Erythroblast (primary cell): Measurements from ENCODE around the gene RADIL.
A peak's percentile ranks its signal among the peaks of the same experiment; 100 is the strongest.

Experiments
- DNase-seq, 2 experiments: peaks; one replicate each; lab custom pipeline; 2025; lab: John Stamatoyannopoulos, UW
- GATA1 ChIP-seq: IDR thresholded peaks from 2 replicates; pipeline ENCODE4 v1.6.1; 2011; ENCODE audit warnings: low read depth, mild to moderate bottlenecking, control low read depth, low read length, moderate library complexity
- POLR2A ChIP-seq: IDR thresholded peaks from 2 replicates; pipeline ENCODE4 v1.6.1; 2011; ENCODE audit warnings: mild to moderate bottlenecking, low read length

The RADIL gene

DNA sequence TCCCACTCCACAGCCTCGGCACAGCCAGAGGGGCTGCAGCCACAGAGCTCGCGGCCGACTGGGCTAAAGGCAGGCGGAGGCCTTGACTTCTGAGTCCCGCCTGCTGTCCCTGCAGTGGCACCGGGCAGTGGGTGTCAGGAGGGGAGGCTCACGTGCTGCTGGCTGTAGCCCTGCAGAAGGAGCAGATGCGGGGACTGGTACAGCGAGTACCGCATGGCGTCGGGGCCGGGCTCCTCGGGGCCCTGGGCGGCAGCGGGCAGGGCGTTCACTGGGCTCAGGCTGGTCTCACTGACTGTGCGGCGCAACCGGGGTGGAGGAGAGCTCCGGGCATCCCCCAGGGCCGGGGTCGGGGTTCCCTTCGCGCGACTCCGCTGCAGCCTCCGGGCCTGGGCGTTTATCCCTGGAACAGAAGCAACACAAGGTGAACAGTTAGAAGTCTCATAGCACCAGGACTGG lies 47.3 kb downstream of the RADIL start:
- DNase-seq: no peak
- TF ChIP-seq POLR2A (no peak), GATA1 (no peak)

DNA sequence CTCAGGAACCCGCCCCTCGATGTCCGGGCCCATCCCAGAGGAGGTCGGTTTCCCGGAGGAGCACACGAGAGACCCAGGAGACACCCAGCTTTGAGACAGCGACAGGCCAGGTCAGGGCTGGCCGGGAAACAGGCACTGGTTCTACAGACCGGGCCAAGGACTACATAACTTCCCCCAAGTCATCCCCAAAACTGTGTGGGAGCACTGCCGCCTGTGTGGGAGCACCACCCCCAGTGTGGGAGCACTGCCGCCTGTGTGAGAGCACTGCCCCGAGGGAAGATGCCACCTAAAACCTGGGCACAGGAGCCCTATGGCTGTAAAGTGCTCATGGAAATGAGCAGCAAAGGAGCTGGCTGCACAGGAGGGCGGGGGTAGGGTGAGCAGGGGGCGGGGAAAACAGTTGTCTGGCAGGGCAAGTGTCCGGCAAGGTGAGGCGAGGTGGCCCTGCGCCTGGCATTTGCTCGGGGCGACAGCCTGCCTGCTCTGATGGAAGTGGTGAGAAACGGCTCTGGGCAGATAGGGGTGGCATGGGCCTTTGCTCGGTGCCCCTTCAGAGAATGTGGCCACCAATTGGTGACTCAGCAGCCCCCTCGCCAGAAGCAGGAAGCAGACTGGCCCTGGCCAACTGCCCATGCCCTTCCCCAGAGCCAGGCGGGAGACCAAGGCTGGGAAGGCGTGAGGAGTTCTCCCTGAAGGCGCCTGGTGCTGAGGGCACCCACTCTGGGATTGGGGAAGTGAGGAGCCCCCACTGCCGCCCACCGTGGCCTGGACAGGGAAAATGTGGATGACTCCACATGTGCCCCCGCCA lies 47.9 kb downstream of the RADIL start:
- TF ChIP-seq POLR2A (no peak), GATA1 (no peak)
- DNase-seq: no peak

DNA sequence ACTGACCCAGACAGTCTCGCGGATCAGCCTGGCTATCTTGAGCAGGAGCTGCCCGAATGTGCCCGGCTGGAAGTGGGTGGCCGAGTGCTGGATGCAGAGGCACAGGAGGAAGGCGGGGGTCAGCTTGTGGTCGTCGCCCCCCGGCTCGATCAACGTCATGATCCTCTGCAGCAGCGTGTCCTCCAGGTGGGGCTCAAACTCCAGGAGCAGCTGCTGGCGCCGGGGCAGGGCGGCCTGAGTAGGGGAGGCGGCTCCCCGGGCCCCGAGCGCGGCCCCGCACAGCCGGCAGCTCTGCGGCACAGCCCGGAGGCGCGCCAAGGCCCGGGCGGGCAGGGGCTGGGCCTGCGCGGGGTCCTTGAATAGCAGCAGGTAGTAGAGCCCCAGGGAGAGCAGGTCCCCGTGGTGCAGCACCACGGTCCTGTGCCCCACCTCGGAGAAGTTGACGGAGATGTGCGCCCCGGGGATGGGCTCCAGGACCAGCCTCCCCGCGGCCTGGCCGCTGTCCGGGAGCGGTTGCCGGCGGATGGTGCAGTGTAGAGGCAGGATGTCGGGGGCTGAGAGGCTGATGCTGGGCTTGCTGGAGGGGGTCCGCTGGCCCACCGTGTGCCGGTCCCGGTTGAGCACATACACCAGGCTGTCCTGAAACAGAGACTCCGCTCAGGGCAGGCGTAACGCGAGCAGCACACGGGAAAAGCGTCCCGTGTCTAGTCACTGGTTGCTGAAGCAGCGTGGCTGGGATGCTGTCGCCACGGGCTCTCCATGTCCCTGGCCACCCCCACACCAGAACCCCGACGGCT lies 48.7 kb downstream of the RADIL start:
- no peak for TF ChIP-seq GATA1
- TF ChIP-seq POLR2A: no peak
- DNase-seq: no peak

DNA sequence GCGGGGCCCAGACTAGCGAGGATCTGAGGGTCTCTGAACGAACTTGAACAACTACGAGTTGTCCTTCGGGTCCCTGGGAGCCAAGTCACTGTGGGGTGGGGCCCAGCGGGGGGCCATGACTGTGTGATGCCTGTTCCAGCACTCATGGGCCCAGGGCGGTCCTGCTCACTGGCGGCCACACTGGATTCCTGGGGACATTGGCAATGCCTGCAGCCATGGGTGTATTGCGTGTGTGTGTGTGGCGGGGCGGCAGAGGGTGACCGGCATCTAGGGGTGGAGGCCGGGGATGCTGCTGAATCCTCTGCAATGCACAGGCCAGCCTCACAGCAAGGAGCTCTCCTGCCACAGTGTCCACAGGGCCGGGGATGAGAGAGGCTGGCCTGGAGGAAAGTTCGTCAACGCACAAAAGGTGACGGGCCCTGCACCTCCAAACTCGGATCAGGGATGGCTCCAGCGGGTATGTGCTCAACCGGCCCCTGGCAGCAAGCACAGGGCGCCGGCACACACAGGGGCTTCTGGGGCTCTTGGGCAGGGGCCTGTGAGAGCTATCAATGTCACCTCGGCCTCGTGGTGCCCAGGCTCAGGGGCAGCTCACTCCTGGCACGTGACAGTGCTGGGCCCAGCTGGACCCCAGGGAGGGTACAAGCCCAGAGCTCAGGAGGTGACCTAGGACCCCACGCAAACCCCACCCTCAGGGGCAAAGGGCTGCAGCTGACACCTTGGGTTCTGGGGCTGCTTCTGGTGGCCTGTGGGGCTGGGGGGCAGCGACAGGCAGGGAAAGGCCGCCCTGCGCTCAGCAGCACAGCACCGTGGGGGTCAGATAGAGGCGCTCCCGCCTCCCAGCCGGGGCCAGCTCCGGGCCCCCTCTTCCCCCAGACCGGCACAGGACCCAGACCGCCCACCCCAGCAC lies 49.6 kb downstream of the RADIL start:
- TF ChIP-seq GATA1 (no peak), POLR2A (no peak)
- no peak for DNase-seq

DNA sequence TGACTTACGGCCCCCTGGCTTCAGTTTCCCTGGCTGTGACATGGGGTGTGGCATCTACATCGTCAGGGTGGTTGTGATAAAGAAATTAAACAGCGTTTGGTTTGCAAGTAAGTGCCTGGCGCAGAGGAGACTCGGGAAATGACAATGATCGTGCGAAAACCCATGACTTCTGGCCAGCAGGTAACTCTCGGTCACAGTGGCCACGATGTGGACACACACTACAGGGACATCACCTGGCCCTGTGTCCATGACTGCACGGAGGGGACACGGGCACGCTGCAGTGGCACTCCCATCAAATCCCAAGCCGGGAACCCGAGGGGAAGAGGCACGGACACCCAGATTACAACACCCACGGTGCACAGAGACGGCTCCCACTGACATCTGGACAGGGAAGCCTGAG lies 50.3 kb downstream of the RADIL start:
- no peak for DNase-seq
- TF ChIP-seq POLR2A (no peak), GATA1 (no peak)

DNA sequence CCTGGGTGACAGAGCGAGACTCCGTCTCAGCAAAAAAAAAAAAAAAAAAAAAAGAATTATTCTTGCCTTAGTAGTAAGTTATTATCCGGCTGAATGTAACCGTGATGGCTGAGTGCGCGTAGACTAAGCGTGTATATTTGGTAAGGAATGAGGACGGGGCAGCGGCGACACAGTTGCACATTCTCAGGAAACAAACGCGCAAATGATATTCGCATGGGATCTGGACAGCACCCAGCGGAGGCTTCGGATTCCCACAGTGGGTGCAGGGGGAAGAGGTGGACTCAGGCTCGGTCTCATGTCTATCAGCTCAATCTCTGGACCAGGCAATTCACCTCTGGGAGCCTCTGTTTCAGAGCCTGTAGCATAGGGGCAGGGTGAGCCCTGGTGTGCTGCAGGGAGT lies 50.8 kb downstream of the RADIL start:
- no peak for DNase-seq
- TF ChIP-seq POLR2A (no peak), GATA1 (no peak)

DNA sequence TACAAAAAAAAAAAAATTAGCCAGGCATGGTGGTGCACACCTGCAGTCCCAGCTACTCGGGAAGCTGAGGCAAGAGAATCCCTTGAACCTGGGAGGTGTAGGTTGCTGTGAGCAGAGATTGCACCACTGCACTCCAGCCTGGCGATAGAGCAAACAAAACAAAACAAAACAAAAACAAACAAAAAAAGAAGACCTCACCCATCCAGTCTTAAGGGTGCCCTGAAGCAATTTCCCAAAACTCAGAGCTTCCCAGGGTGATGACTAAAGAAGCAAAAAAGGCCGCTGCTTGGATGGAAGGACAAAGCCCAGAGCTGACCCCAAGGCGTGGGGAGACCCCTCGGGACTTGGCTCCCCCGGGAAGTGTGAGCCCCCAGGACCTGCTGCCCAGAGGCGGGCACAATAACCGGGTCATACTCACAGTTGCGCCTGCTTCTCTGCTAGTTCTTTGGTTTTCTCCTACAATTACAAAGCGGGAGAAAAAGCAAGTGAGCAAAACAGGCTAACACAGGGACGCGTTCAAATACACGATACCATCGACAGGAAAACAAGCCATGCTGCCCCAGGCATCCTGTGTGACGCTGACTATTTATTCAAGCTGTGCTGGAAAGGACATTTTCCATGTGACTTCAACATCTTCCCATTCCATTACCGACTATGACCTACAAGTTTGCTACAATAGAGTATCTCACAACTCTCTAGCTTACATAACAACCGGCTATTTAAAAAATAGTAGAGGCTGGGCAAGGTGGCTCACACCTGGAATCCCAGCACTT lies 51.6 kb downstream of the RADIL start:
- no peak for DNase-seq
- TF ChIP-seq GATA1: no peak
- no peak for TF ChIP-seq POLR2A

DNA sequence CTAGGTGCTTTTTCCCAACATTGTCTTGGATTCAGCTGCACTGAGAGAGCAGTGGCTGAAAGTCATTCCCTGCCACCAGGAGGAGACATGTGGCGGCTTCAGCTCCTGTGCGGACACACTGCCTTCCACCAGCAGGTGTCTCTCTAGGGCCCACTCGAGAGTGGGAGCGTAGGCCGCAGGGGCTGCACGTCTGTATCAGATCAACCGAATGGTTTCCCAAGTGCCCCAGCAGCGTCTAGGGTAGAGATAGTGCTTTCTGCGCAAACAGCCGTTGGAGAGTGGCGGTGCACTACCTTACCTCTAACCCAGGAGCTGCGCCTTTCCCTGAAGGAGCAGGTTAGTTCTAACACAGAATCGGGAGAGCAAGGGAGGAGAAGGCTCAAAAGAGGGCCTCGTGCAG lies 53.3 kb downstream of the RADIL start:
- peak; percentile 80 for DNase-seq
- TF ChIP-seq GATA1 (no peak), POLR2A (no peak)

DNA sequence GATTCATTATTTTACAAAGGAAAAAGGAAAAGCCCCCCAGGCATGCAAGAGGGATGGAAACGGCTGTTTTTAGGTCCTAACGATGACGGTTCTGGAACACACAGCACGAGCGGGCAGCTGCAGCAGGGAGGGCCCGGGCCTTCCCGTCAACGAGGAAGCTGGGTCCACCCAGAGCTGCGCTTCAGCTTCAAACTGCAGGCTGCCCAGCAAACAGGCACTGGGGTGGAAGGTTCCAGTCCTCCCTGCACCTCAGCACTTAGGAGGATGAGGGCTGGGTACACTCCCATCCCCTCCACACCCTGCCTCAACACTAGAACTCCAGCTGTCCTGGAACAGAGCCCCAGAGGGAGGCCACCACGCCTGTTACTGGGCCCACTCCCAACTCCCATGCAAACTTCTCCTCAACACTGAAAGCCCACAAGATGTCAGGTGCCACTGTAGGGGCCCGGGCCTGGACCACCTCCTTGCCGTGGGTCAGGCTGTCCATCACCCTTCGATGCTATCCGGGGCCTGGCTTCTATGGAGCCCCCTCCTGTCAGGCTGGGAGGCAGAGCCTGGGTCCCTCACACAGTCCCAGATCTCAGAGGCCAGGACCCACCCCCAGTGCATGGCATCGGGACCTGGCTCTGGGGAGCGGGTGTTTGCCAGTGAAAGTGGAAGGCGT lies 54.7 kb downstream of the RADIL start:
- no peak for DNase-seq
- TF ChIP-seq GATA1 (no peak), POLR2A (no peak)

DNA sequence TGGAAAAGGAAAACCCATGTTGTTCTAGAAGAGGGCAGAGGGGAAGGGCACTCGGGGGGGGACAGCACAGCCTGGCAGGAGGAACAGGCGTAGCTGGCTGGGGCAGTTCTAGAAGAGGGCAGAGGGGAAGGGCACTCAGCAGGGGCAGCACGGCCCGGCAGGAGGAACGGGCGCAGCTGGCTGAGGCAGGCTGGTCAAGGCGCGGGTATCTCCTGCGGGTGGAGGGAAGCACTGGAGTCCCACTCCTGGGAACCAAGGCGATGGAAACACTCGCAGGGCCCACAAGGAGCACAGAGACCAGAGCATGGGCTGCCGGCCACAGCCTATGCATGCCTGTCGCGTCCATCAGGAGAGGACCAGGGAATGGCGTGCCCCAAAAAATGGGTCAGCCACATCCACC lies 58.4 kb downstream of the RADIL start:
- DNase-seq: no peak
- TF ChIP-seq POLR2A (no peak), GATA1 (no peak)

DNA sequence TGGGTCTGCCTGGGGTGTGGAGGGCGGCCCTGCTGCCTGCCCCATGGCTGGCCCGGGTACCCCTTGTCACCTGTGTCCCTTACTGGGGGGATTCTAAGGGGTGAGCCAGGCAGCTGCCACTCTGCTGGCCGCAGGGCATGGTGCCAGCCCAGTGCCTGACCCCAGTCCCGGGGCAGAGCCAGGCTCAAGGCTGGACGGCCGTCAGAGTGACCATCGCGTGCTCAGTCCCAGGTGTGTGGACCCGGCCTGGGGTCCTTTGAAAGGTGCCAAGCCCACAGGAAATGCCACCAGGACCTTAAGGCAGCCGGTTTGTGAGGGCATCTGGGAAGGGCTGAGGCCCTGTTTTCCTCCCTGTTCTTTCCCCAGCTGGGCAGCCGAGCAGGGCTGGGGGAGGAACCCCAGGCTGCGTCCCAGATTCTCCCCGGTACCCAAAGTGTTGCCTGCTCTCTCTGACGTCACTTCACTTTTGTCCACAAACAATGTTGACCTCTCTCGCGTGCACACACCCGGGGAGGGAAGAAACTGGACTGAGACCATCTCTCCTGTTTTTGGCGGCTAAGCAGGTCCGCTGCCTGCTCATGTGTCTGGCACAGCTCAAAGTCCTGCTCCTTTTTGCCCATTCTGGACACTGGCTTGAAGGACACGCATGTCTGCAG lies 59.3 kb downstream of the RADIL start:
- no peak for DNase-seq
- TF ChIP-seq GATA1 (no peak), POLR2A (no peak)
